GM23338 (cell line): ENCODE results near the gene CXXC5. TPM values are rescaled to one million over a fixed set of nuclear protein-coding genes. Genes with fewer than 3 reads are reported as not detected.
A peak's percentile ranks its signal among the peaks of the same experiment; 100 is the strongest.

Source experiments
- ATAC-seq: fragments of 200-7000 bp; cut with Tn5 transposase; 3 replicates; pipeline ENCODE4 v1.9.1; 2020
- DNase-seq: peaks from one replicate; pipeline ENCODE4 v3.0.0-alpha.2; 2015; ENCODE audit warnings: low spot score
- H2AFZ ChIP-seq: fragments of 200-600 bp; sonication (generic); 2 replicates; pipeline ENCODE4 v1.8.0; 2016; ENCODE audit warnings: antibody characterized with exemption, mild to moderate bottlenecking, moderate library complexity
- H3F3A ChIP-seq: fragments of 200-600 bp; sonication (generic); replicated peaks from 2 replicates; pipeline ENCODE4 v1.8.0; 2017; ENCODE audit warnings: antibody characterized with exemption, mixed run types, low read depth
- H3K27ac ChIP-seq: fragments of 200-600 bp; sonication (generic); 2 replicates; pipeline ENCODE4 v1.6.1; 2016; ENCODE audit warnings: low read depth
- H3K27me3 ChIP-seq: fragments of 200-600 bp; sonication (generic); 2 replicates; pipeline ENCODE4 v1.8.0; 2016; ENCODE audit warnings: mild to moderate bottlenecking, mixed run types, moderate library complexity; ENCODE audit not compliant: insufficient read depth
- H3K36me3 ChIP-seq: fragments of 200-600 bp; sonication (generic); 2 replicates; pipeline ENCODE4 v1.8.0; 2016; ENCODE audit warnings: mild to moderate bottlenecking; ENCODE audit not compliant: insufficient read depth
- H3K4me1 ChIP-seq: fragments of 200-600 bp; sonication (generic); 2 replicates; pipeline ENCODE4 v1.8.0; 2016; ENCODE audit warnings: mild to moderate bottlenecking, moderate library complexity; ENCODE audit not compliant: insufficient read depth
- H3K4me2 ChIP-seq: fragments of 200-600 bp; sonication (generic); 2 replicates; pipeline ENCODE4 v1.7.1; 2017; ENCODE audit warnings: mixed run types
- H3K4me3 ChIP-seq: fragments of 200-600 bp; sonication (generic); 2 replicates; pipeline ENCODE4 v1.6.1; 2016; ENCODE audit warnings: mixed run types
- H3K79me2 ChIP-seq: fragments of 200-600 bp; sonication (generic); replicated peaks from 2 replicates; pipeline ENCODE4 v1.8.0; 2017; ENCODE audit warnings: mild to moderate bottlenecking; ENCODE audit not compliant: insufficient read depth
- H3K9me2 ChIP-seq: fragments of 200-600 bp; sonication (generic); 2 replicates; pipeline ENCODE4 v1.8.0; 2017; ENCODE audit not compliant: insufficient read depth
- H4K20me1 ChIP-seq: fragments of 200-600 bp; sonication (generic); replicated peaks from 2 replicates; pipeline ENCODE4 v1.8.0; 2017; ENCODE audit warnings: mild to moderate bottlenecking; ENCODE audit not compliant: insufficient read depth
- H3K27ac Mint-ChIP-seq: 2 replicates; pipeline ENCODE4 v1.8.0; 2020; ENCODE audit warnings: inconsistent platforms, mild to moderate bottlenecking, moderate library complexity, mixed read lengths
- H3K27me3 Mint-ChIP-seq: 3 replicates; pipeline ENCODE4 v1.8.0; 2022; ENCODE audit warnings: low read depth, mild to moderate bottlenecking, moderate library complexity, mixed read lengths, inconsistent platforms; ENCODE audit not compliant: insufficient read depth, poor library complexity
- H3K36me3 Mint-ChIP-seq: 3 replicates; pipeline ENCODE4 v1.8.0; 2021; ENCODE audit warnings: low read depth, mild to moderate bottlenecking, inconsistent platforms, moderate library complexity, mixed read lengths
- H3K4me1 Mint-ChIP-seq: 3 replicates; pipeline ENCODE4 v1.8.0; 2020; ENCODE audit warnings: mild to moderate bottlenecking, inconsistent platforms, mixed read lengths
- H3K4me3 Mint-ChIP-seq: 3 replicates; pipeline ENCODE4 v1.8.0; 2021; ENCODE audit warnings: moderate library complexity, mild to moderate bottlenecking, inconsistent platforms, mixed read lengths
- H3K9me3 Mint-ChIP-seq: 3 replicates; pipeline ENCODE4 v1.8.0; 2020; ENCODE audit warnings: moderate library complexity, mild to moderate bottlenecking, inconsistent platforms, mixed read lengths
- POLR2AphosphoS5 ChIP-seq: IDR thresholded peaks from 2 replicates; pipeline ENCODE4 v1.6.1; 2016; ENCODE audit warnings: antibody characterized with exemption, low read depth
- polyA plus RNA-seq: library from polyadenylated mRNA; unstranded; fragments of >200 nt; fragmentation: Nextera tagmentation; extraction: Ambion mirVana; gene quantifications from 2 replicates; pipeline ENCODE4 v1.2.1, GENCODE V29; 2016
- total RNA-seq: library from RNA; depleted of rRNA; stranded (reverse); fragments of >200 nt; shearing (Covaris generic); gene quantifications from 2 replicates; pipeline ENCODE4 v1.2.3, GENCODE V29; 2014
- TF ChIP-seq, protein P1 (sequence below): IDR thresholded peaks from one replicate; pipeline ENCODE4 v1.6.1; 2018; ENCODE audit warnings: antibody characterized with exemption; ENCODE audit not compliant: unreplicated experiment
- TF ChIP-seq, protein P2 (sequence below): IDR thresholded peaks from 2 replicates; pipeline ENCODE4 v1.6.1; 2016; ENCODE audit warnings: antibody characterized with exemption

CXXC5 gene
- total and polyA plus RNA-seq, 2 experiments from 2014 or later = 63.3 to 111 TPM

DNA sequence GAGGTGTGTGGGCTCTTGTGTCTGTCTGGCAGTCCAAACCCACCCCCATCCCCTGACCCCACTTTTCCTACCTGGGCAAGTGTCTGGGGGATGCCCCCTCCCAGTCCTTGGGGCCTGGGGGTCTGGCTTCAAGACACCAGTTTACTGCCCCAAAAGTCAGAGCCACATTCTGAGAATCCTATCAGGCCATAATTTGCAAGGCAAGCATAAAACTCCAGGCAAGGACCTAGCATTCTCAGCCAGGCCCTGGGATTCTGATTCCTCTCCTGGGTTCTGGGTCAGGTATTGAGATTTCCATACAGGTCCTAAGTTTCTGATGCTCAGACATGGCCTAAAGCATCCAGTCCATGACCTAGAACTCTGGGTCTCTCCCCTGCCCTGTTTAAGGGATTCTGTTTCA lies 33.3 kb downstream of the CXXC5 start (continued):
- TF ChIP-seq, protein P1, sequence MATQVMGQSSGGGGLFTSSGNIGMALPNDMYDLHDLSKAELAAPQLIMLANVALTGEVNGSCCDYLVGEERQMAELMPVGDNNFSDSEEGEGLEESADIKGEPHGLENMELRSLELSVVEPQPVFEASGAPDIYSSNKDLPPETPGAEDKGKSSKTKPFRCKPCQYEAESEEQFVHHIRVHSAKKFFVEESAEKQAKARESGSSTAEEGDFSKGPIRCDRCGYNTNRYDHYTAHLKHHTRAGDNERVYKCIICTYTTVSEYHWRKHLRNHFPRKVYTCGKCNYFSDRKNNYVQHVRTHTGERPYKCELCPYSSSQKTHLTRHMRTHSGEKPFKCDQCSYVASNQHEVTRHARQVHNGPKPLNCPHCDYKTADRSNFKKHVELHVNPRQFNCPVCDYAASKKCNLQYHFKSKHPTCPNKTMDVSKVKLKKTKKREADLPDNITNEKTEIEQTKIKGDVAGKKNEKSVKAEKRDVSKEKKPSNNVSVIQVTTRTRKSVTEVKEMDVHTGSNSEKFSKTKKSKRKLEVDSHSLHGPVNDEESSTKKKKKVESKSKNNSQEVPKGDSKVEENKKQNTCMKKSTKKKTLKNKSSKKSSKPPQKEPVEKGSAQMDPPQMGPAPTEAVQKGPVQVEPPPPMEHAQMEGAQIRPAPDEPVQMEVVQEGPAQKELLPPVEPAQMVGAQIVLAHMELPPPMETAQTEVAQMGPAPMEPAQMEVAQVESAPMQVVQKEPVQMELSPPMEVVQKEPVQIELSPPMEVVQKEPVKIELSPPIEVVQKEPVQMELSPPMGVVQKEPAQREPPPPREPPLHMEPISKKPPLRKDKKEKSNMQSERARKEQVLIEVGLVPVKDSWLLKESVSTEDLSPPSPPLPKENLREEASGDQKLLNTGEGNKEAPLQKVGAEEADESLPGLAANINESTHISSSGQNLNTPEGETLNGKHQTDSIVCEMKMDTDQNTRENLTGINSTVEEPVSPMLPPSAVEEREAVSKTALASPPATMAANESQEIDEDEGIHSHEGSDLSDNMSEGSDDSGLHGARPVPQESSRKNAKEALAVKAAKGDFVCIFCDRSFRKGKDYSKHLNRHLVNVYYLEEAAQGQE = no peak
- no peak for TF ChIP-seq POLR2AphosphoS5

DNA sequence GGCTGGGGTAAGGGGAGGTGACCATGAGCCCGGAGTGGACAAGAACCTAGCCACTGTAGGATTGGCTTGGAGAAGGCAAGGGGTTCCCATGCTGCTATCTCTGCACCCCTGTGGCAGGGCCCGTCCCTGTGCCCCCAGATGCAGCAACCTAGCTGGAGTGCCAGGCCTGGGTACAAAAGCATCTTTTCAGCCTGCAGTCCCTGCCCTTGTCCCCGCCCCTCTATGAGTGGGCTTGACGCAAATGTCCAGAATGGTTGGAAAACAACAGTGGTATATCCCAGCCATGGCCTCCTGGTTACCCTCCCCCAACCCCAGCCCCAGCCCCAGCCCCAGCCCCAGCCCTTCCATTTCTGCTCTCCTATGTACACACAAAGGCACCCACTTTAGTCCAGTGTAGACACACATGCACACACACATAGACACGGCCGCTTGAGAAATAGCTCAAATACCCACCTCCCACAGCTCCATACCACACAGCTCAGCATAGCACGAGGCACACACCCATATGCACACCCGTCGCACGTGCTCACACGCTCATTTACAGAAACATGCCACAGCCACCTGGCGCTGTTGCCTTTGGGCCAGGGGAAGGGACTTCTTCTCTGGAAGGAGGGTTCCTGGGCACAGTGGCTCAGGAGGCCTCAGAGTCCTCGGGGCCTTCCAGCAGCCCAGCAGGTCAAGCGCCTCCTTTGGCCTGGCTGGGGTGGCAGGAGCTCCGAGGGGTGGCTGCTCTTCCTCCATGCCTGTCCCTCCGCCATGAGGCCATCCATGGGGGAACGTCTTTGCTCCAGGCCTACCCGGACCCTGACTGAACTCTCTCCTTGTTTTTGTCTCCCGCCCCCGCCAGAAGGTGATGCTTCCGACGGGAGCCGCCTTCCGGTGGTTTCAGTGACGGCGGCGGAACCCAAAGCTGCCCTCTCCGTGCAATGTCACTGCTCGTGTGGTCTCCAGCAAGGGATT lies 34.1 kb downstream of the CXXC5 start:
- Histone ChIP-seq H3K4me2 (peak overlapping the region; percentile 65), H3K27me3 (no peaks in the 10 kb centered on the region), H2AFZ (no peak overlapping the region), H3K4me3 (no peak overlapping the region), H3K36me3 (no peaks in the 10 kb centered on the region; the same call in 1 of the 2 replicates), H3K9me2 (no peaks in the 10 kb centered on the region), H3K79me2 (peaks cover 21% of the 10 kb centered on the region), H3K27ac (0 out of 2 replicates have a peak overlapping the region, but pooled peaks have one; percentile 72), H4K20me1 (peaks cover 31% of the 10 kb centered on the region), H3F3A (peaks cover 30% of the 10 kb centered on the region; the same call in 1 of the 2 replicates), H3K4me1 (peaks cover 43% of the 10 kb centered on the region)
- Mint-ChIP-seq H3K36me3 (peaks cover 57% of the 10 kb centered on the region), H3K4me3 (no peak overlapping the region), H3K27ac (no peak overlapping the region; the same call in 1 of the 2 replicates), H3K27me3 (peaks cover 29% of the 10 kb centered on the region), H3K4me1 (peaks cover 70% of the 10 kb centered on the region), H3K9me3 (no peaks in the 10 kb centered on the region)
- ATAC-seq = no peak
- peak; percentile 52 for DNase-seq
- TF ChIP-seq, protein P2, sequence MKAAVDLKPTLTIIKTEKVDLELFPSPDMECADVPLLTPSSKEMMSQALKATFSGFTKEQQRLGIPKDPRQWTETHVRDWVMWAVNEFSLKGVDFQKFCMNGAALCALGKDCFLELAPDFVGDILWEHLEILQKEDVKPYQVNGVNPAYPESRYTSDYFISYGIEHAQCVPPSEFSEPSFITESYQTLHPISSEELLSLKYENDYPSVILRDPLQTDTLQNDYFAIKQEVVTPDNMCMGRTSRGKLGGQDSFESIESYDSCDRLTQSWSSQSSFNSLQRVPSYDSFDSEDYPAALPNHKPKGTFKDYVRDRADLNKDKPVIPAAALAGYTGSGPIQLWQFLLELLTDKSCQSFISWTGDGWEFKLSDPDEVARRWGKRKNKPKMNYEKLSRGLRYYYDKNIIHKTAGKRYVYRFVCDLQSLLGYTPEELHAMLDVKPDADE = no peak
- TF ChIP-seq POLR2AphosphoS5 = 0 out of 2 replicates have a peak, but pooled peaks have one; percentile 15
